Epithelial cell of proximal tubule (primary cell): ENCODE measurements around the gene CCDC97. TPM values are rescaled to one million over a fixed set of nuclear protein-coding genes. Genes with fewer than 3 reads are reported as not detected.
"Not testable (repeated sequence)": the region's sequence is repeated elsewhere in the genome, so short reads cannot be mapped to it uniquely, and the experiment has no call there.

Experiments used
- DNase-seq: peaks from one replicate; pipeline ENCODE4 v3.0.0-alpha.2; 2011; ENCODE audit warnings: low read depth
- H3K4me3 ChIP-seq: 2 replicates; pipeline ENCODE4 v1.5.1; 2011; ENCODE audit warnings: low read depth, mild to moderate bottlenecking, low read length
- total RNA-seq: library from RNA; depleted of rRNA; stranded (reverse); fragments of >200 nt; gene quantifications from 2 replicates; pipeline ENCODE4 v1.2.3, GENCODE V29; 2015
- TF ChIP-seq, protein P1 (sequence below): conservative IDR thresholded peaks from 2 replicates; pipeline ENCODE4 v1.5.1; 2012; ENCODE audit warnings: low read depth, mild to moderate bottlenecking, low read length

The CCDC97 gene
- total RNA-seq, 1 donor from 2014 or later = 11.6 TPM

DNA sequence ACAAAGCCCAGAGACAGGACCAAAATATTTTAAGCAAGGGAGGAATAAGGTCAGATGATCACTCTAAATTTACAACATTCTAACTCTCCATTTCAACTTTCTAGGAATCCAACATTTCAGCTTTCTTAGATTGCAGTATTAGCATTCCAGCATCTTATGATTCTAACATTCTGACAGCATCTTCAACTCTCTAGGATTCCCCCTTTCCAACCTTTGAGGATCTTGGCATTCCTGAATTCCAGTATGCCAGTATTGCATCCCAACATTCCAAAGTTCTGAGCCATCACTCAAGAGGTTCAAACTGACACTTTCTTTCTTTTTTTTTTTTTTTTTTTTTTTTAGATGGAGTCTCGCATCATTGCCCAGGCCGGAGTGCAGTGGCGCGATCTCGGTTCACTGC, 30.0 kb downstream of the CCDC97 start:
- TF ChIP-seq, protein P1, sequence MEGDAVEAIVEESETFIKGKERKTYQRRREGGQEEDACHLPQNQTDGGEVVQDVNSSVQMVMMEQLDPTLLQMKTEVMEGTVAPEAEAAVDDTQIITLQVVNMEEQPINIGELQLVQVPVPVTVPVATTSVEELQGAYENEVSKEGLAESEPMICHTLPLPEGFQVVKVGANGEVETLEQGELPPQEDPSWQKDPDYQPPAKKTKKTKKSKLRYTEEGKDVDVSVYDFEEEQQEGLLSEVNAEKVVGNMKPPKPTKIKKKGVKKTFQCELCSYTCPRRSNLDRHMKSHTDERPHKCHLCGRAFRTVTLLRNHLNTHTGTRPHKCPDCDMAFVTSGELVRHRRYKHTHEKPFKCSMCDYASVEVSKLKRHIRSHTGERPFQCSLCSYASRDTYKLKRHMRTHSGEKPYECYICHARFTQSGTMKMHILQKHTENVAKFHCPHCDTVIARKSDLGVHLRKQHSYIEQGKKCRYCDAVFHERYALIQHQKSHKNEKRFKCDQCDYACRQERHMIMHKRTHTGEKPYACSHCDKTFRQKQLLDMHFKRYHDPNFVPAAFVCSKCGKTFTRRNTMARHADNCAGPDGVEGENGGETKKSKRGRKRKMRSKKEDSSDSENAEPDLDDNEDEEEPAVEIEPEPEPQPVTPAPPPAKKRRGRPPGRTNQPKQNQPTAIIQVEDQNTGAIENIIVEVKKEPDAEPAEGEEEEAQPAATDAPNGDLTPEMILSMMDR = no peak
- H3K4me3 ChIP-seq = no peak overlapping the region
- peak; percentile 76 for DNase-seq

DNA sequence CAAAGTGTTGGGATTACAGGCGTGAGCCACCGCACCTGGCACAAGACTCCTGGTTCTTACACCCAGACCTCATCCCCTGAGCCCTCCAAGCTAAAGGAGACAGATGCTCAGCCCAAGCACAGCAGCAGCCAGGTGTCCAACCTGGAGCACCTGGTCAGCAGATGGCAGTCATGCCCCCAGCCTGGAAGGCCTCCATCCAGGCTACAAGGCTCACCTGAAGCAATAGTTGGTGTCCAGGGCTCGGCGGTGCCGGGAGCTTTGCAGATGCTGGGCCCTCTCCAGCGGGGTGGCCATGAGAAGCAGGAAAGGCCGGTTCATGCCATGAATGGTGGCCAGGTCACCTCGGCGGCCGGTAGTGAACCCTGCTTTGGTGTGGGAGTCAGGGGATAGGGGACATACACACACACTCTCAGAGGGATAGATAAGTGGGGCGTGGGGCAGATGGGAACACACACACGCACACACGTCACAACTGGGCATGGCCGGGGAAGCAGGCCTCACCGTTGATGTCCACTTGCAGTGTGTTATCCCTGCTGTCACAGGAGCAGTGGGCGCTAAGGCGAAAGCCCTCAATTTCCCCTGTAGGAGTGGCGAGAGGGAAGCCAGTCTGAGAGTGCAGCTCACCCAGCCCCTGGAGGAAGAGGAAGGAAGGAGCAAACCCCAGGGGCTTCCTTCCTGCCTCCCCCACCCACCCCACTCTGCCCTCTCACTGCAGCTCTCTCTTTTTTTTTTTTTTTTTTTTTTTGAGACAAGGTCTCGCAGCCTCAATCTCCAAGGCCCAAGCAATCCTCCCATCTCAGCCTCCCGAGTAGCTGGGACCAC, 31.9 kb downstream of the CCDC97 start:
- no peak for DNase-seq
- TF ChIP-seq, protein P1 = no peak
- H3K4me3 ChIP-seq = no peak overlapping the region

DNA sequence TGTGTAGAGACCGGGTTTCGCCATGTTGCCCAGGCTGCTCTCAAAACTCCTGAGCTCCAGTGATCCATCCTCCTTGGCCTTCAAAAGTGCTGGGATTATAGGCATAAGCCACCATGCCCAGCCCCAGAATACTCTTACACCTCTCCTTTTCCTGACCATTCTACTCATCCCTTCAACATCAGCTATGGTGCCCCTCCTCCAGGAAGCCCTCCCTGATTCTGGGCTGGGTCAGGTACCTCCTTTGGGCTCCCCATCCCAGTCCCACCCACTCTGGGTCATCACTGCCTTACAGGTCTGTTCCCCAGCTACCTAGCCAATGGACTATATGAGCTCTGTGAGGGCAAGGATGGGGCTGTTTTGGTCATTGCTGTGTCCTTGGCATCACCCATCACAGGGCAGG, 34.2 kb downstream of the CCDC97 start:
- TF ChIP-seq, protein P1 = no peak
- no peak for DNase-seq
- no peak overlapping the region for H3K4me3 ChIP-seq

DNA sequence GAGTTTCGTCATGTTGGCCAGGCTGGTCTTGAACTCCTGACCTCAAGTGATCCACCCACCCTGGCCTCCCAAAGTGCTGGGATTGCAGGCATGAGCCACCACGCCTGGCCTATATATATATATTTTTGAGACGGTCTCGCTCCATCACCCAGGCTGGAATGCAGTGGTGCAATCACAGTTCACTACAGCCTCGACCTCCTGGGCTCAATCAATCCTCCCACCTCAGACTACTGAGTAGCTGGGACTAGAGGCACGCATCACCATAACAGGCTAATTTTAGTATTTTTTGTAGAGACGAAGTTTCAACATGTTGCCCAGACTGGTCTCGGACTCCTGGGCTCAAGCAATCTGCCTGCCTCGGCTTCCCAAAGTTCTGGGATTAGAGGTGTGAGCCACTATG, 36.9 kb downstream of the CCDC97 start:
- not testable (repeated sequence) for DNase-seq, H3K4me3 ChIP-seq

DNA sequence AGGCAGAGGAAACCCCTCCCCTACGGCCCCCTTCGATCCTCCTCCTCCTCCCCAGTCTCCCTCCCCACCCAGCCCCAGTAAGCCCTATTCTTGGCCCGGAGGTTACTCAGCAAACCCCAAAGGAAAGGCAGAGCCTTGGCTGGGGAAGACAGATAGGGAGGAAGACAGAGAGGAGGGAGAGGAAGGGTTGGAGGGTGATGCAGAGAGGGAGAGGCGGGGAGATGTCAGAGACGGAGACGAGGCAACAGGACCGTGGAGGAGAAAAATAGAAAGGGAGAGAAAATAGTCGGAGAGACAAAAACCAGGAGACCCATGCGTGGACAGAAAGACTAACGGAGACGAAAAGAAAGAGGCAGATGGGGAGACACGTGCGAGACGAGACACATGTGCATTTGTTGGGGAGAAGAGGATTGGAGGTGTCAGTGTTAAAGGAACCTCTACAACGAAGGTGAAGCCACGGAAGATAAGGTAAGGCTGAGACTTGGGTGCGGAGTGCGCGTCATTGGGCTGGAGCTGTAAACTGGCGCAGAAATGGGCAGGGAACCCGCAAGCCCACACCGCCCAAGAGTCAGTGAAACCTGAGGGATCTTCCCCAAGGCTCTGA, 40.9 kb downstream of the CCDC97 start:
- TF ChIP-seq, protein P1 = no peak
- DNase-seq = no peak
- H3K4me3 ChIP-seq = peak overlapping the region; percentile 93

DNA sequence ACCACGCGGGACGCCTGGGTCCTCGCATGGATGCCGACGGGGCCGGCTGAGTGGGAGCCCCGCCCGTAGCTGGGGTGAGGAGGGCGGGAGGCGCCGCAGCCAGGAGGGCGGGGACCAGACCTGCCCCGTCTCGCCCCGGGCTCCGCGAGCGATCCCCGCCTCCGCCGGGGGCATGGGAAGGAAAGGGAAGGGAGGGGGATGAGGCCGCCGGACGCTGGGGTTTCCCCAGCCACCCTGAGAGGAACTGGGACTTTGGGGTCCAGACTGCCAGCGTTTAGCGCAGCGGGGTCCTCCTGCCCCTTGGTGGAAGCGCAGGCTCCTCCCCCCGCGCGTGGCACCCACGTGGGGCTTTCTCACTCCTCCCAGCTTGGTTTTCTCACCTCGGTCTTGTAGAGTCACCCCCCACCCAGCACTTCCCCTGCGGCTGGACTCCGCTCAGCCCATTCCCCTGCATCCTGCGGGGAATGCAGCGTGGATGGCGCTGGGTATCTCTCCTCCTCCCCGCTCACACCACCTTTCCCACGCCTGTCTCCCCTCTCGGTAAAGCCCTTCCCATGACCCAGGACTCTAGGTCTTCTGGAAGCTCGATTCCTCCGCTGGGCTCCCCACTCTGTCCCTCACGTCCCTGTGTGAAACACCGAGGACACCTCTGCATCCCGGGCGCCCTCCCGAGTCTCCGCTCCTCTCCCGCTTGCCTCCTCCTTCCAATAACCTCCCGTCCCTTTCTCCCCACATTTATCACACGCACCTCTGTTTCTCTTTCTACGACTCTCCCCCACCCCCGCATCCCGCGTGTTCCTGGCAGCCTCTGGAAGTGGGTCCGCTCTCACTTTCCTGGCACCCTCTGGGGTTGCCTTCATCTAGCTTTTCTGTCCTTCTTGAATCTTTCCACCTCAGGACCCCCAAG, 41.6 kb downstream of the CCDC97 start:
- DNase-seq = no peak
- H3K4me3 ChIP-seq = peak overlapping the region; percentile 93
- TF ChIP-seq, protein P1 = no peak

DNA sequence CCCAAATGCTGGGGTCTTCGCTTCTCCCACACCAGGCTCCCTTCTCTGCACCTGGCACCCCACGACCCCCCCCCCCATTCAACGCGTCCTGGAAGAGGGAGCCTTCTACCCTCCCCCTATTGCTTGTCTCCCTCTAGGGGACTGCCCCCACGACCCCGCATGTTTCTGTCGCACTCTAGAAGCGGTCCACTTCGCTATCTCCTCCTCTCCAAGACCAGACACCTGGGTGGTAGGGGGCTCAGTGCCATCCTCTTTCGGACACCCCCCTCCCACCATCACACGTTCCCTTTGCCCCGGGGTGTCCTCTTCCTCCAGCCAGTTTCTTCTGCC, 42.3 kb downstream of the CCDC97 start:
- H3K4me3 ChIP-seq = peak overlapping the region; percentile 93
- TF ChIP-seq, protein P1 = no peak
- no peak for DNase-seq
